HG03159 (cell line): ENCODE results near the gene PIK3C2A.
"Not testable (repeated sequence)": the region's sequence is repeated elsewhere in the genome, so short reads cannot be mapped to it uniquely, and the experiment has no call there.

ENCODE experiments used
- ATAC-seq: cut with Tn5 transposase; IDR thresholded peaks from one replicate; pipeline ENCODE4 v1.9.1; 2021; ENCODE audit warnings: mild to moderate bottlenecking, moderate library complexity; ENCODE audit not compliant: unreplicated experiment

PIK3C2A gene, protein sequence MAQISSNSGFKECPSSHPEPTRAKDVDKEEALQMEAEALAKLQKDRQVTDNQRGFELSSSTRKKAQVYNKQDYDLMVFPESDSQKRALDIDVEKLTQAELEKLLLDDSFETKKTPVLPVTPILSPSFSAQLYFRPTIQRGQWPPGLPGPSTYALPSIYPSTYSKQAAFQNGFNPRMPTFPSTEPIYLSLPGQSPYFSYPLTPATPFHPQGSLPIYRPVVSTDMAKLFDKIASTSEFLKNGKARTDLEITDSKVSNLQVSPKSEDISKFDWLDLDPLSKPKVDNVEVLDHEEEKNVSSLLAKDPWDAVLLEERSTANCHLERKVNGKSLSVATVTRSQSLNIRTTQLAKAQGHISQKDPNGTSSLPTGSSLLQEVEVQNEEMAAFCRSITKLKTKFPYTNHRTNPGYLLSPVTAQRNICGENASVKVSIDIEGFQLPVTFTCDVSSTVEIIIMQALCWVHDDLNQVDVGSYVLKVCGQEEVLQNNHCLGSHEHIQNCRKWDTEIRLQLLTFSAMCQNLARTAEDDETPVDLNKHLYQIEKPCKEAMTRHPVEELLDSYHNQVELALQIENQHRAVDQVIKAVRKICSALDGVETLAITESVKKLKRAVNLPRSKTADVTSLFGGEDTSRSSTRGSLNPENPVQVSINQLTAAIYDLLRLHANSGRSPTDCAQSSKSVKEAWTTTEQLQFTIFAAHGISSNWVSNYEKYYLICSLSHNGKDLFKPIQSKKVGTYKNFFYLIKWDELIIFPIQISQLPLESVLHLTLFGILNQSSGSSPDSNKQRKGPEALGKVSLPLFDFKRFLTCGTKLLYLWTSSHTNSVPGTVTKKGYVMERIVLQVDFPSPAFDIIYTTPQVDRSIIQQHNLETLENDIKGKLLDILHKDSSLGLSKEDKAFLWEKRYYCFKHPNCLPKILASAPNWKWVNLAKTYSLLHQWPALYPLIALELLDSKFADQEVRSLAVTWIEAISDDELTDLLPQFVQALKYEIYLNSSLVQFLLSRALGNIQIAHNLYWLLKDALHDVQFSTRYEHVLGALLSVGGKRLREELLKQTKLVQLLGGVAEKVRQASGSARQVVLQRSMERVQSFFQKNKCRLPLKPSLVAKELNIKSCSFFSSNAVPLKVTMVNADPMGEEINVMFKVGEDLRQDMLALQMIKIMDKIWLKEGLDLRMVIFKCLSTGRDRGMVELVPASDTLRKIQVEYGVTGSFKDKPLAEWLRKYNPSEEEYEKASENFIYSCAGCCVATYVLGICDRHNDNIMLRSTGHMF (N-terminal part only)

DNA sequence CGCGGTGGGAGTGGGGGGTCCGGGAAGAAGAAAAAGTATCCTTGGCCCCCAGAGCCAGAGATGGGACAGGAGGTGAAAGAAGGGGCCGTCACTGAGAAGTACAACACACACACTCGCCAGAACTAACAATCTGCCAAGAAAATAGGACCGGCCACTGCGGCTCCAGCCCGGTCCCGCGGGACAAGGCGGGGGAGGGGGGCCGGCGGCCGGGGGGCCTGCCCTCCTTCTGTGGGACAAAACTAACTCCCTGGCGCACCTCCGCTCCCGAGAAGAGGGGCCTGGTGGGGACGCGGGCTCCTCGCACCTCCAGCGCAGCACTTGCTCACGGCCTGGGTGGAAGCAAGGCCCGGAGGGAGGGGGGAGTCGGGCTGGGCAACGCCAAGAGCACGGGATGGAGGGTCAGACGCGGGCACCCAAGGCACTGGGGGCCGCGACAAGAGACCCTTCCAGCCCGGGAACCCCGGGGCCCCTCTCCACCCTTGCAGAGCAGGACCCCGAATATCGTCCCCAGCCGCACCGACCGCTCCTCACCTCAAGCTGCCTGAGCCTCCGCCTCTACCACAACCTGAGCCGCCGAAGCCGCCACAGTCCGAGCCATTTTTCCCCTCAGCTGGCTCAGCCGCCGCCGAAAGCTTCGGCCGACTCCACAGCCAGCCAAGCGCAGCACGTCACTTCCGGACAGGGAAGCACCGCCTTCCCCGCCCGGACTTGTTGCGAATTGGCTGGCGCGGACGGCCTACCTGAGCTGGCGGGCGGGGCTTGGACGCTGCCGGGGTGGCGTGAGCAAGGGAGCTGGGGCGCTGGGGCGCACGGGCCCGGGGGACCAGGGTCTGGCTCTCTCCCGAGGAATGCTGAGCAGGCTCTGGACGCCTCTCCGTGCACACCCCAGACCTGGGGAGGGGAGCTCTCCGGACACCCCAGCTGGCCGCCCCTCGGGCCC, at the start of gene PIK3C2A:
Gene PIK3C2A (minus strand): TSS at position 670 of the 940 bp plus-strand sequence. CDS start 38,245 bp downstream, outside the sequence.
- ATAC-seq: peak; percentile 97

- ATAC-seq: no peak
Observed at GRCh38 chr11:17257196-17257595, 49.4 kb upstream of the PIK3C2A start.

DNA sequence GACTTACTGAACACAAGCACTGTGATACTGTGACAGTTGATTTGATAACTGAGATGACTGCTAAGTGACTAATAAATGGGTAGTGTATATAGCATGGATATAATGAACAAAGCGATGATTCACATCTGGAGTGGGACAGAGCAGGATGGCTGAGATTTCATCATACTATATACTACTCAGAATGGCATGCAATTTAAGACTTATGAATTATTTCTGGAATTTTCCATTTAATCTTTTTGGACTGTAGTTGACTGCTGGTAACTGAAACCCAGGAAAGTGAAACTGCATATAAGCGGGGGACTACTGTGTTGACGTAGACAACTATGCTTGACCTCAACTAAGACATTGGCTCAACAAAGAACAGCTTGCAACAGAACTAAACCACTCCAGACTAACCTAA, 48.7 kb upstream of the PIK3C2A start:
- ATAC-seq: no peak

GRCh38 chr11:17252704-17253103, 44.9 kb upstream of the PIK3C2A start:
- no peak for ATAC-seq

- ATAC-seq: no peak
Observed at GRCh38 chr11:17250561-17251350, 43.0 kb upstream of the PIK3C2A start.

DNA sequence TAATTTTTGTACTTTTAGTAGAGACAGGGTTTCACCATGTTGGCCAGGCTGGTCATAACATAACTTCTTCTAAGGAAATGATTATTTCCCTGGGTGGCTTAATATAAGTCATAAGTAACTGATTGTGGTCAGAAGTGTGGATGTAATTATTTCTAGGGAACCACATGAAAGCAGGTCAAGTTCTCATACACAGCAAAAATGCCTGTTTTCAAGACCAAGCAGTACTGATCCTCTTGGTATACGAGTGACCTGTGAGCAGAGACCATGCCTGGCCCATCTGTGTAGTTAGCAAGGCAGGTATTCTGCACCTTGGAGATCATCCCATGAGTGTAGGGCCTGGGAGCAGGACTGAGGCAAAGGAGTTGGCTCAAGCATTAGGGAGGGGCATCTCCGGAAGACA, 36.3 kb upstream of the PIK3C2A start:
- ATAC-seq: peak; percentile 88

GRCh38 chr11:17242954-17243353, 35.2 kb upstream of the PIK3C2A start:
- ATAC-seq: not testable (repeated sequence)

DNA sequence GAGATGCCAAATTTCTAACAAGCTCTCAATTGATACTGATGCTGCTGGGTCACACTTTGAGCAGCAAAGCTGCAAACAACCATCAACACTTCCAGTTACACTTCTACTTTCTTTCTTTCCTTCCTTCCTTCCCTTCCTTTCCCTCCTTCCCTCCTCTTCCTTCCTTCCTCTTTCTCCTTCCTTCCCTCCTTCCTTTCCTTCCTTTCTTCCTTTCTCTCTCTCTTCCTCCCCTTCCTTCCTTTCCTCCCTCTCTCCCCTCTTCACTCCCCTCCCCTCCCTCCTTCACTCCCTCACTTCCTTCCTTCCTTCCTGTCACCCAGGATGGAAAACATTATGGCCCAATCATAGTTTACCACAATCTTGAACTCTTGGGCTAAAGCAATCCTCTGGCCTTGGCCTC, 33.0 kb upstream of the PIK3C2A start:
- ATAC-seq: no peak

GRCh38 chr11:17239927-17240326, 32.1 kb upstream of the PIK3C2A start:
- ATAC-seq: not testable (repeated sequence)

DNA sequence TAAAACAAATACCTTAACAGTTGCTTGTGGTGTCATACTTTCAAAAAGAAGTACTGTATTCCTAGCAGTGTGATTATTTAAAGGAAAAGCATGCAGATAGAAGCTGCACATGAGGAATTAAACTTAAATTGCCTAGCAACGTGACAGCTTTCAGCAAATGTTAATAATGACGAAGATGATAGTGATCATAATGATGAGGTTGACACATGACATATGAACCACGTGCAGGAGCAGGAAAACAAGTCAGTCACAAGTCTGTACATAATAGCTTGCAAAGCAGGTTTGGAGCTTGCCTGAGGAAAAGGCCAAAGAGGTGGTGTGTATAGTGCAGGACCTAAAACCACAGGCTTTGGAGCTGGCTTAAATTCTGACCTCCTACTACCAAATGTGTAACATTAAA, 30.6 kb upstream of the PIK3C2A start:
- no peak for ATAC-seq

DNA sequence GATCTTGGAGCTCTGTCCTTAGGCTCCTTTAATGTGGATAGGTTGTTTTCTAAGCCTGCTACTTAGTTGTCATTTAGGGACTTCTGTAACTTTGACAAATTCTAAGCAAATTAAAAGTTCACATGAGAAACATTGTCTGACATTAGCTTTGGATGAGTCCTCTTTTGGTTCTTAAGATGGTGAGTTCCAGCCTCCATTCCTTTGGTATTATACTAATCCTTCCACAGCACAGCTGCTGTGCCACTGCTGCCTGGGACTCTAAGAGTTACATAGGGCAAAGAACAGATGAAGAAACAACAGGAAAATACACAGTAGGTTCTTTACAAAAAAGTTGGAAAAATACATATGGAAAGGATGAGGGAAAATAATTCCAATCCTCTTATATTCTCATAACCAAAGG, 25.3 kb upstream of the PIK3C2A start:
- ATAC-seq: no peak

GRCh38 chr11:17230867-17231851, 23.4 kb upstream of the PIK3C2A start:
- peak; percentile 94 for ATAC-seq

GRCh38 chr11:17229481-17230152, 21.8 kb upstream of the PIK3C2A start:
- ATAC-seq: no peak

DNA sequence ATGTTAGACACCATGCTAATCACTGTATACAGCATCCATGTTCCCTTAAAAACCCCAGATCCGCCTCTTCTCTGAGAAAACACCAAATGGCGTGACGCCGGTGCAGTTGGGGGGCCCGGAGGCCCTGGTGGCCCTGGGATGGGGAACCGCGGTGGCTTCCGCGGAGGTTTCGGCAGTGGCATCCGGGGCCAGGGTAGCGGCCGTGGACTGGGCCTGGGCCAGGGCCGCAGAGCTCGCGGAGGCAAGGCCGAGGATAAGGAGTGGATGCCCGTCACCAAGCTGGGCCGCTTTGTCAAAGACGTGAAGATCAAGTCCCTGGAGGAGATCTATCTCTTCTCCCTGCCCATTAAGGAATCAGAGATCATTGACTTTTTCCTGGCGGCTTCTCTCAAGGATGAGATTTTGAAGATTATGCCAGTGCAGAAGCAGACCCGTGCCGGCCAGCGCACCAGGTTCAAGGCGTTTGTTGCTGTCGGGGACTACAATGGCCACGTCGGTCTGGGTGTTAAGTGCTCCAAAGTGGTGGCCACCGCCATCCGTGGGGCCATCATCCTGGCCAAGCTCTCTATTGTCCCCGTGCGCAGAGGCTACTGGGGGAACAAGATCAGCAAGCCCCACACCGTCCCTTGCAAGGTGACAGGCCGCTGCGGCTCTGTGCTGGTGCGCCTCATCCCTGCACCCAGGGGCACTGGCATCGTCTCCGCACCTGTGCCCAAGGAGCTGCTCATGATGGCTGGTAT, 20.6 kb upstream of the PIK3C2A start:
- ATAC-seq: not testable (repeated sequence)

GRCh38 chr11:17224727-17225126, 16.9 kb upstream of the PIK3C2A start:
- ATAC-seq: no peak

- no peak for ATAC-seq
Observed at GRCh38 chr11:17221968-17222367, 14.2 kb upstream of the PIK3C2A start.

- no peak for ATAC-seq
Observed at GRCh38 chr11:17219016-17219415, 11.2 kb upstream of the PIK3C2A start.
